Hepatocyte (in vitro differentiated cells): ENCODE results near the gene CPT2.

Source experiments
- CTCF ChIP-seq: fragments of 200-600 bp; sonication (generic); IDR thresholded peaks from 2 replicates; pipeline ENCODE4 v1.5.1; 2016; ENCODE audit warnings: antibody characterized with exemption, mild to moderate bottlenecking; ENCODE audit not compliant: poor library complexity
- EZH2 ChIP-seq: fragments of 200-600 bp; sonication (generic); IDR thresholded peaks from 2 replicates; pipeline ENCODE4 v1.6.1; 2016; ENCODE audit warnings: antibody characterized with exemption, mild to moderate bottlenecking, borderline replicate concordance

- no peak for TF ChIP-seq CTCF
- no peak for TF ChIP-seq EZH2
Measured at GRCh38 chr1:53220171-53220961, 23.7 kb downstream of the CPT2 start, which contains the start of gene CZIB.
